ENCODE data around the gene ROMO1.
"Not testable (repeated sequence)": the region's sequence is repeated elsewhere in the genome, so short reads cannot be mapped to it uniquely, and the experiment has no call there.

DNA sequence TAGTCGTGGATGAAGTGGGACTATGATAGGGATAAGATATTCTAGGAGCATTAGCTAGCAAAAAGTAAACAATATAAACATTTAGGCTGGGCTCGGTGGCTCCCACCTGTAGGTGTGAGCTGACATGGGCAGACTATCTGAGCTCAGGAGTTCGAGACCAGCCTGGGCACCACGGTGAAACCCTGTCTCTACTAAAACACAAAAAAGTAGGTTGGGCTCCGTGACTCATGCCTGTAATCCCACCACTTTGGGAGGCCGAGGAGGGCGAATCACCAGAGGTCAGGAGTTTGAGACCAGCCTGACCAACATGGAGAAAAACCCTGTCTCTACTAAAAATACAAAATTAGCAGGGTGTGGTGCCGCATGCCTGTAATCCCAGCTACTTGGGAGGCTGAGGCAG, 19.1 kb downstream of the ROMO1 start:
- TF ChIP-seq, protein P1, sequence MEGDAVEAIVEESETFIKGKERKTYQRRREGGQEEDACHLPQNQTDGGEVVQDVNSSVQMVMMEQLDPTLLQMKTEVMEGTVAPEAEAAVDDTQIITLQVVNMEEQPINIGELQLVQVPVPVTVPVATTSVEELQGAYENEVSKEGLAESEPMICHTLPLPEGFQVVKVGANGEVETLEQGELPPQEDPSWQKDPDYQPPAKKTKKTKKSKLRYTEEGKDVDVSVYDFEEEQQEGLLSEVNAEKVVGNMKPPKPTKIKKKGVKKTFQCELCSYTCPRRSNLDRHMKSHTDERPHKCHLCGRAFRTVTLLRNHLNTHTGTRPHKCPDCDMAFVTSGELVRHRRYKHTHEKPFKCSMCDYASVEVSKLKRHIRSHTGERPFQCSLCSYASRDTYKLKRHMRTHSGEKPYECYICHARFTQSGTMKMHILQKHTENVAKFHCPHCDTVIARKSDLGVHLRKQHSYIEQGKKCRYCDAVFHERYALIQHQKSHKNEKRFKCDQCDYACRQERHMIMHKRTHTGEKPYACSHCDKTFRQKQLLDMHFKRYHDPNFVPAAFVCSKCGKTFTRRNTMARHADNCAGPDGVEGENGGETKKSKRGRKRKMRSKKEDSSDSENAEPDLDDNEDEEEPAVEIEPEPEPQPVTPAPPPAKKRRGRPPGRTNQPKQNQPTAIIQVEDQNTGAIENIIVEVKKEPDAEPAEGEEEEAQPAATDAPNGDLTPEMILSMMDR (IDR thresholded peaks at IDR 0.05) = not testable (repeated sequence)
- TF ChIP-seq POLR2A (IDR thresholded peaks at IDR 0.05) = not testable (repeated sequence)
